Measurements from ENCODE around the gene ANKRD6.

Gene ANKRD6

DNA sequence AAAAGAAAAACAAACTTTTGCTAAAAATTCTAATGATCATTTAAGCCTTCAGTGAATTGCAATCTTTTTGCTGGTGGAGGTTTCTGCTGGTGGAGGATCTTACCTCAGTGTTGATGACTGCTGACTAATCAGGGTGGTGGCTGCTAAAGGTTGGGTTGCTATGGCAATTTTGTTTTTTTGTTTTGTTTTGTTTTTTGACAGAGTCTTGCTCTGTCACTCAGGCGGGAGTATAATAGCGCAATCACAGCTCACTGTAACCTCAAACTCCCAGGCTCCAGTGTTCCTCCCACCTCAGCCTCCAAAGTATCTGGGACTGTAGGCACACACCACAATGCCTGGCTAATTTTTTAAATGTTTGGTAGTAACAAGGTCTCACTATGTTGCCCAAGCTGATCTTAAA lies 94.7 kb downstream of the ANKRD6 start:
- intact Hi-C loops (cut with DNase I; ENCODE audit: low total_unique reads), result no loop called here
- Histone ChIP-seq H3K9me3 (no peaks in the 10 kb centered on the region), H3K36me3 (no peaks in the 10 kb centered on the region), H3K27ac (no peak overlapping the region), H3K27me3 (no peaks in the 10 kb centered on the region), H3K4me1 (peaks cover 0 to 47% (median 8%) of the 10 kb centered on the region in 4 donors), H3K4me3 (no peak overlapping the region)
- no peak for DNase-seq
- TF ChIP-seq, protein P1, sequence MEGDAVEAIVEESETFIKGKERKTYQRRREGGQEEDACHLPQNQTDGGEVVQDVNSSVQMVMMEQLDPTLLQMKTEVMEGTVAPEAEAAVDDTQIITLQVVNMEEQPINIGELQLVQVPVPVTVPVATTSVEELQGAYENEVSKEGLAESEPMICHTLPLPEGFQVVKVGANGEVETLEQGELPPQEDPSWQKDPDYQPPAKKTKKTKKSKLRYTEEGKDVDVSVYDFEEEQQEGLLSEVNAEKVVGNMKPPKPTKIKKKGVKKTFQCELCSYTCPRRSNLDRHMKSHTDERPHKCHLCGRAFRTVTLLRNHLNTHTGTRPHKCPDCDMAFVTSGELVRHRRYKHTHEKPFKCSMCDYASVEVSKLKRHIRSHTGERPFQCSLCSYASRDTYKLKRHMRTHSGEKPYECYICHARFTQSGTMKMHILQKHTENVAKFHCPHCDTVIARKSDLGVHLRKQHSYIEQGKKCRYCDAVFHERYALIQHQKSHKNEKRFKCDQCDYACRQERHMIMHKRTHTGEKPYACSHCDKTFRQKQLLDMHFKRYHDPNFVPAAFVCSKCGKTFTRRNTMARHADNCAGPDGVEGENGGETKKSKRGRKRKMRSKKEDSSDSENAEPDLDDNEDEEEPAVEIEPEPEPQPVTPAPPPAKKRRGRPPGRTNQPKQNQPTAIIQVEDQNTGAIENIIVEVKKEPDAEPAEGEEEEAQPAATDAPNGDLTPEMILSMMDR (IDR thresholded peaks at IDR 0.05), result no peak

DNA sequence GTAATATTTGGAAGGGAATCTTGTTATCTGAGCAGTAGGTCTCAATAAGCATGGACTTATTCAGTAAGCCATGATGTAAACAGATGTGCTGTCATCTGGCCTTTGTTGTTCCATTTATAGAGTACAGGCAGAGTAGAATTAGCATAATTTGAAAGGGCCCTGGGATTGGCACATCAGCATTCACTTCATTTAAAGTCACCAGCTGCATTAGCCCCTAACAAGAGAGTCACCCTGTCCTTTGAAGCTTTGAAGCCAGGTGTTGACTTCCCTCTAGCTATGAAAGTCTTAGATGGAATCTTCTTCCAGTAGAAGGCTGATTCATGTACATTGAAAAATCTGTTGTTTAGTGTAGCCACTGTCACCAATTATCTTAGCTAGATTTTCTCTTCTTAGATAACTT lies 95.9 kb downstream of the ANKRD6 start:
- intact Hi-C loops (cut with DNase I; ENCODE audit: low total_unique reads), result no loop called here
- Histone ChIP-seq H3K27me3 (no peaks in the 10 kb centered on the region), H3K27ac (no peak overlapping the region), H3K4me1 (peaks cover 0 to 37% (median 8%) of the 10 kb centered on the region in 4 donors), H3K4me3 (no peak overlapping the region), H3K36me3 (no peaks in the 10 kb centered on the region), H3K9me3 (no peaks in the 10 kb centered on the region)
- DNase-seq, result no peak
- TF ChIP-seq, protein P1 (IDR thresholded peaks at IDR 0.05), result no peak

DNA sequence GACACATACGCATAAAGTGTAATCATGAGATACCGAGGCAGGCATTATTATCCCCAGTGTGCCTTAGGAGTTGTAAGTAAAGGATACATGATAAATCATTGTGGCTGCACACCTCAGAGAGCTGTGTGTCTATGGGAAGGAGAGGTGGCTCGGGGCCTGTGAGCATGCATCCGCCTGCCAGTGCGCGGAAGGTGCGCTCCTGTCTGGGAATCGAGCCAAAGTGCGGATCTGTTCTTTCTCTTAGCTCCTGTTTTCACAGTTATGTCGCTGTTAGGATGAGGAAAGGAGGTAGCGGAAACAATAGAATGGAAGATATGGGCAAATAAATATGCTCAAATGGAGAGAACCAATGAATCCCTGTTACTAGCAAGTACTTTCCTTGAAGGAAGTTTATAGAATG lies 98.0 kb downstream of the ANKRD6 start:
- no peak for DNase-seq
- Histone ChIP-seq H3K4me1 (peaks cover 0 to 20% (median 4%) of the 10 kb centered on the region in 4 donors), H3K4me3 (no peak overlapping the region), H3K9me3 (no peaks in the 10 kb centered on the region), H3K36me3 (no peaks in the 10 kb centered on the region), H3K27ac (no peak overlapping the region), H3K27me3 (no peaks in the 10 kb centered on the region)
- TF ChIP-seq, protein P1 (IDR thresholded peaks at IDR 0.05), result no peak
- intact Hi-C loops (cut with DNase I; ENCODE audit: low total_unique reads), result no loop called here

DNA sequence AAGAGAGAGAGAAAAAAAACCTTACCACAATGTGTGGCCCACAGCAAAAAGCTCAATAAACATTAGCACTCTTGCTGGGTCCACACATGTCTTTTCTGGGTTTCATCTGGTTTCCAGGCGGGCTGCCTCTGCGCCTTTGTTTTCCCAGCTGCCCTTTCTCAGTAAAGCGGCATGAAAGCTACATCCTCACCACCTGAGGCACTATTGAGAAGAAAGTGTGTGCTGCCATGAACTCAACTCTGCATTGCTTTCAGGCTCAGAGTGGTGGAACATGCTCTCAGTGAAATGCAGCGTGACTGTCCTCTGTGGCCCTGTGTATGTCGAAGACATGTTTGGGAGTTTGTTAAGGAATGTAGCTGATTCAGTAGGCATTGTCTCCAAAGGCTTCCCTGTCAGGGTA lies 103.3 kb downstream of the ANKRD6 start:
- no peaks in the 10 kb centered on the region for H3K9me3 ChIP-seq
- no peak overlapping the region for H3K4me3 ChIP-seq
- H3K4me1 ChIP-seq, result no peaks in the 10 kb centered on the region
- intact Hi-C loops (cut with DNase I; ENCODE audit: low total_unique reads), result no loop called here
- no peaks in the 10 kb centered on the region for H3K36me3 ChIP-seq
- no peak overlapping the region for H3K27ac ChIP-seq
- TF ChIP-seq, protein P1 (IDR thresholded peaks at IDR 0.05), result no peak
- H3K27me3 ChIP-seq, result no peaks in the 10 kb centered on the region
- DNase-seq, result no peak

DNA sequence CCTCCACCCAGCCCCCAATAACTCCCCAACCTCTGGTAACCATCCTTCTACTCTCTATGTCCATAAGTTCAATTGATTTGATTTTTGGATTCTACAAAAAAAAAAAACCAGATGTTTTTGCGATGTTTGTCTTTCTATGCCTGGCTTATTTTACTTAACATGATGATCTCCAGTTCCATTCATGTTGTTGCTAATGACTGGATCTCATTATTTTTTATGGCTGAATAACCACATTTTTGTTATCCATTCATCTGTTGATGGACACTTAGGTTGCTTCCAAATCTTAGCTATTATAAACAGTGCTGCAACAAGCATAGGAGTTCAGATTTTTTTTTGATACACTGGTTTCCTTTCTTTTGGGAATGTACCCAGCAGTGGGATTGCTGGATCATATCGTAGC lies 106.8 kb downstream of the ANKRD6 start:
- H3K27me3 ChIP-seq, result no peaks in the 10 kb centered on the region
- intact Hi-C loops (cut with DNase I; ENCODE audit: low total_unique reads), result no loop called here

More for the DNA sequence above, 106.8 kb downstream of the ANKRD6 start:
- Histone ChIP-seq H3K9me3 (no peaks in the 10 kb centered on the region), H3K4me1 (peaks cover 0 to 5% (median 0%) of the 10 kb centered on the region in 4 donors), H3K36me3 (no peaks in the 10 kb centered on the region), H3K4me3 (no peak overlapping the region), H3K27ac (no peak overlapping the region)
- TF ChIP-seq, protein P1 (IDR thresholded peaks at IDR 0.05), result no peak
- DNase-seq, result no peak
